ENCODE measurements around the gene POLR1C.

DNA sequence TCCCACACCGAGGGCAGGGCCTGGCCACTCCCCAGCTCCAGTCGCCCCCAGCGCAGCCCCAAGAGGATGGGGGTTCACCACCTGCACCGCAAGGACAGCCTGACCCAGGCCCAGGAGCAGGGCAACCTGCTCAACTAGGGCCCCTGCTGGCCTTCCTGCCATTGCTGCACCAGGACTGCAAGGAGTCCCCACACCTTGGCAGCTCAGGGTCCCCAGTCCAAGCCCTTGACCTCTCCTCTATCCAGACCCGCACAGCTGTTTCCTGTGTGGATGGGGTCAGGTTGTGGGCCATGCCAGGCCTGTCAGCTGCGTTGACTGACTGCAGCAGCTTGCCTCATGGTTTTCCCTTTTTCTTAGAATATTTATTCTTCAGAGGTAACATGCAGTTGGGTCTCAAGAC, 11.2 kb upstream of the POLR1C start:
- TF ChIP-seq, protein P1, sequence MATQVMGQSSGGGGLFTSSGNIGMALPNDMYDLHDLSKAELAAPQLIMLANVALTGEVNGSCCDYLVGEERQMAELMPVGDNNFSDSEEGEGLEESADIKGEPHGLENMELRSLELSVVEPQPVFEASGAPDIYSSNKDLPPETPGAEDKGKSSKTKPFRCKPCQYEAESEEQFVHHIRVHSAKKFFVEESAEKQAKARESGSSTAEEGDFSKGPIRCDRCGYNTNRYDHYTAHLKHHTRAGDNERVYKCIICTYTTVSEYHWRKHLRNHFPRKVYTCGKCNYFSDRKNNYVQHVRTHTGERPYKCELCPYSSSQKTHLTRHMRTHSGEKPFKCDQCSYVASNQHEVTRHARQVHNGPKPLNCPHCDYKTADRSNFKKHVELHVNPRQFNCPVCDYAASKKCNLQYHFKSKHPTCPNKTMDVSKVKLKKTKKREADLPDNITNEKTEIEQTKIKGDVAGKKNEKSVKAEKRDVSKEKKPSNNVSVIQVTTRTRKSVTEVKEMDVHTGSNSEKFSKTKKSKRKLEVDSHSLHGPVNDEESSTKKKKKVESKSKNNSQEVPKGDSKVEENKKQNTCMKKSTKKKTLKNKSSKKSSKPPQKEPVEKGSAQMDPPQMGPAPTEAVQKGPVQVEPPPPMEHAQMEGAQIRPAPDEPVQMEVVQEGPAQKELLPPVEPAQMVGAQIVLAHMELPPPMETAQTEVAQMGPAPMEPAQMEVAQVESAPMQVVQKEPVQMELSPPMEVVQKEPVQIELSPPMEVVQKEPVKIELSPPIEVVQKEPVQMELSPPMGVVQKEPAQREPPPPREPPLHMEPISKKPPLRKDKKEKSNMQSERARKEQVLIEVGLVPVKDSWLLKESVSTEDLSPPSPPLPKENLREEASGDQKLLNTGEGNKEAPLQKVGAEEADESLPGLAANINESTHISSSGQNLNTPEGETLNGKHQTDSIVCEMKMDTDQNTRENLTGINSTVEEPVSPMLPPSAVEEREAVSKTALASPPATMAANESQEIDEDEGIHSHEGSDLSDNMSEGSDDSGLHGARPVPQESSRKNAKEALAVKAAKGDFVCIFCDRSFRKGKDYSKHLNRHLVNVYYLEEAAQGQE (IDR thresholded peaks at IDR 0.05; ENCODE audit: insufficient read depth in 1 of 2, low read depth in 2 of 2, low read length in 2 of 2): no peak
- TF ChIP-seq TAF1 (IDR thresholded peaks at IDR 0.05; ENCODE audit: borderline replicate concordance, insufficient read depth, low read length): no peak
- TF ChIP-seq POLR2AphosphoS5 (IDR thresholded peaks at IDR 0.05; ENCODE audit: low read depth, low read length): no peak

Measured in PFSK-1 (cell line).